ENCODE measurements around the gene ITSN1. TPM values are rescaled to one million over a fixed set of nuclear protein-coding genes. Genes with fewer than 3 reads are reported as not detected.

ITSN1 gene
- total and polyA plus RNA-seq, 2 experiments from 2014 or later: 77.9 to 95.7 TPM

DNA sequence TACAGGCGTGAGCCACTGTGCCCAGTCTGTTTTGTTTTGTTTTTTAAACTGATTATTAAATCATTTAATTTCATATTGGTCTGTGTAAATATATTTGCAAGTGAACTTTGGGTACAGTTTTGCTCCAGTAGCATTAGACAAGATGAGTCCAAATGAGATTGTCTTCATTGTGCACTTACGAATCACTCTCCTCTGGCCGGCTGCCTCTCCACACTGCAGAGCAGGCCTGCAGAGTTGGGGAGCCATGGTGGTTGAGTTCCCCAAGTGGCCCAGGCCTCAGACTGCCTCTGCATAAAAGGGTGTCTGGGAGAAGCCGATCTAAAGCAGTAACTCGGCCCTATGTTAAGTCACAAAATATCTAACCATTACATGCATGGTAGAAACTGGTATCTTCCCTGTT is 198.5 kb downstream of the ITSN1 start (continued):
- TF ChIP-seq, protein P1, sequence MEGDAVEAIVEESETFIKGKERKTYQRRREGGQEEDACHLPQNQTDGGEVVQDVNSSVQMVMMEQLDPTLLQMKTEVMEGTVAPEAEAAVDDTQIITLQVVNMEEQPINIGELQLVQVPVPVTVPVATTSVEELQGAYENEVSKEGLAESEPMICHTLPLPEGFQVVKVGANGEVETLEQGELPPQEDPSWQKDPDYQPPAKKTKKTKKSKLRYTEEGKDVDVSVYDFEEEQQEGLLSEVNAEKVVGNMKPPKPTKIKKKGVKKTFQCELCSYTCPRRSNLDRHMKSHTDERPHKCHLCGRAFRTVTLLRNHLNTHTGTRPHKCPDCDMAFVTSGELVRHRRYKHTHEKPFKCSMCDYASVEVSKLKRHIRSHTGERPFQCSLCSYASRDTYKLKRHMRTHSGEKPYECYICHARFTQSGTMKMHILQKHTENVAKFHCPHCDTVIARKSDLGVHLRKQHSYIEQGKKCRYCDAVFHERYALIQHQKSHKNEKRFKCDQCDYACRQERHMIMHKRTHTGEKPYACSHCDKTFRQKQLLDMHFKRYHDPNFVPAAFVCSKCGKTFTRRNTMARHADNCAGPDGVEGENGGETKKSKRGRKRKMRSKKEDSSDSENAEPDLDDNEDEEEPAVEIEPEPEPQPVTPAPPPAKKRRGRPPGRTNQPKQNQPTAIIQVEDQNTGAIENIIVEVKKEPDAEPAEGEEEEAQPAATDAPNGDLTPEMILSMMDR (conservative IDR thresholded peaks at IDR 0.05; ENCODE audit: low read depth in 2 of 2): no peak
- TF ChIP-seq, protein P2, sequence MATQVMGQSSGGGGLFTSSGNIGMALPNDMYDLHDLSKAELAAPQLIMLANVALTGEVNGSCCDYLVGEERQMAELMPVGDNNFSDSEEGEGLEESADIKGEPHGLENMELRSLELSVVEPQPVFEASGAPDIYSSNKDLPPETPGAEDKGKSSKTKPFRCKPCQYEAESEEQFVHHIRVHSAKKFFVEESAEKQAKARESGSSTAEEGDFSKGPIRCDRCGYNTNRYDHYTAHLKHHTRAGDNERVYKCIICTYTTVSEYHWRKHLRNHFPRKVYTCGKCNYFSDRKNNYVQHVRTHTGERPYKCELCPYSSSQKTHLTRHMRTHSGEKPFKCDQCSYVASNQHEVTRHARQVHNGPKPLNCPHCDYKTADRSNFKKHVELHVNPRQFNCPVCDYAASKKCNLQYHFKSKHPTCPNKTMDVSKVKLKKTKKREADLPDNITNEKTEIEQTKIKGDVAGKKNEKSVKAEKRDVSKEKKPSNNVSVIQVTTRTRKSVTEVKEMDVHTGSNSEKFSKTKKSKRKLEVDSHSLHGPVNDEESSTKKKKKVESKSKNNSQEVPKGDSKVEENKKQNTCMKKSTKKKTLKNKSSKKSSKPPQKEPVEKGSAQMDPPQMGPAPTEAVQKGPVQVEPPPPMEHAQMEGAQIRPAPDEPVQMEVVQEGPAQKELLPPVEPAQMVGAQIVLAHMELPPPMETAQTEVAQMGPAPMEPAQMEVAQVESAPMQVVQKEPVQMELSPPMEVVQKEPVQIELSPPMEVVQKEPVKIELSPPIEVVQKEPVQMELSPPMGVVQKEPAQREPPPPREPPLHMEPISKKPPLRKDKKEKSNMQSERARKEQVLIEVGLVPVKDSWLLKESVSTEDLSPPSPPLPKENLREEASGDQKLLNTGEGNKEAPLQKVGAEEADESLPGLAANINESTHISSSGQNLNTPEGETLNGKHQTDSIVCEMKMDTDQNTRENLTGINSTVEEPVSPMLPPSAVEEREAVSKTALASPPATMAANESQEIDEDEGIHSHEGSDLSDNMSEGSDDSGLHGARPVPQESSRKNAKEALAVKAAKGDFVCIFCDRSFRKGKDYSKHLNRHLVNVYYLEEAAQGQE (IDR thresholded peaks at IDR 0.05; ENCODE audit: unreplicated experiment): no peak
- TF ChIP-seq POLR2AphosphoS5 (IDR thresholded peaks at IDR 0.05; ENCODE audit: low read depth): no peak
- no peak for TF ChIP-seq EZH2 (IDR thresholded peaks at IDR 0.05; ENCODE audit: low read depth, unreplicated experiment)
- TF ChIP-seq ZNF331 (CRISPR knock-in tag; IDR thresholded peaks at IDR 0.05; ENCODE audit: low read depth): no peak
- no peak for TF ChIP-seq ZNF114 (CRISPR knock-in tag; IDR thresholded peaks at IDR 0.05)
- no peak for TF ChIP-seq JUNB (IDR thresholded peaks at IDR 0.05; ENCODE audit: unreplicated experiment)
- TF ChIP-seq CREB1 (CRISPR knock-in tag; IDR thresholded peaks at IDR 0.05; ENCODE audit: low read depth): no peak

DNA sequence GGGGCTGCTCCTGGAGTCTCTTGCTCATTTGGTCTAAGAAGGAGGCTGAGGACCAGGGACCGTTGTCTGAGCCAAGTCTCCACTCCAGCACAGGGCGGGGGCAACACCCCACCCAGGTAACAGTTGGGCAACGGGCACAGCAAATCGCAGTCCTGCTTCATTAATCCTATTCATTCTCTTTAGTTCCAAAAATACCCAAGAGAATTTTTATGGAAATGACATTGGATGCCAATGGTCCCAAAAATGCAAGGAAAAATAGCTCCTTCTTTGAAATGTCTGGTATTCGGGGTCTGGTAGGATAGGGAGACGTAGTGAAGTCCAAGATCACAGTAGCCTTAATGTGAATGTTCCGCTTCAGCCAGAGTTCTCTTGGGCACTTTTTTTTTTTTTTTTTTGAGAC is 199.3 kb downstream of the ITSN1 start:
- Mint-ChIP-seq H3K4me3 (no peak overlapping the region), H3K27me3 (ENCODE audit: insufficient read depth, low read depth, poor library complexity) (peaks cover 14% of the 10 kb centered on the region), H3K9me3 (peaks cover 4% of the 10 kb centered on the region; the same call in 1 of the 3 replicates), H3K4me1 (peaks cover 9% of the 10 kb centered on the region), H3K27ac (no peak overlapping the region), H3K36me3 (ENCODE audit: low read depth) (peaks cover 31% of the 10 kb centered on the region)
- Histone ChIP-seq H3K79me2 (replicated peaks; ENCODE audit: insufficient read depth) (no peaks in the 10 kb centered on the region), H3F3A (replicated peaks; ENCODE audit: low read depth) (no peaks in the 10 kb centered on the region), H3K4me2 (no peak overlapping the region), H3K9me2 (ENCODE audit: insufficient read depth) (no peaks in the 10 kb centered on the region), H2AFZ (no peak overlapping the region), H3K27ac (ENCODE audit: low read depth) (0 out of 2 replicates have a peak overlapping the region, but pooled peaks have one; percentile 33), H4K20me1 (replicated peaks; ENCODE audit: insufficient read depth) (0 out of 2 replicates have a peak, but pooled peaks cover 9% of the 10 kb centered on the region), H3K4me3 (no peak overlapping the region), H3K27me3 (ENCODE audit: insufficient read depth) (no peaks in the 10 kb centered on the region), H3K36me3 (ENCODE audit: insufficient read depth) (no peaks in the 10 kb centered on the region), H3K4me1 (ENCODE audit: insufficient read depth) (no peaks in the 10 kb centered on the region)
- DNase-seq (ENCODE audit: low spot score): no peak
- ATAC-seq: no peak
- TF ChIP-seq, protein P3, sequence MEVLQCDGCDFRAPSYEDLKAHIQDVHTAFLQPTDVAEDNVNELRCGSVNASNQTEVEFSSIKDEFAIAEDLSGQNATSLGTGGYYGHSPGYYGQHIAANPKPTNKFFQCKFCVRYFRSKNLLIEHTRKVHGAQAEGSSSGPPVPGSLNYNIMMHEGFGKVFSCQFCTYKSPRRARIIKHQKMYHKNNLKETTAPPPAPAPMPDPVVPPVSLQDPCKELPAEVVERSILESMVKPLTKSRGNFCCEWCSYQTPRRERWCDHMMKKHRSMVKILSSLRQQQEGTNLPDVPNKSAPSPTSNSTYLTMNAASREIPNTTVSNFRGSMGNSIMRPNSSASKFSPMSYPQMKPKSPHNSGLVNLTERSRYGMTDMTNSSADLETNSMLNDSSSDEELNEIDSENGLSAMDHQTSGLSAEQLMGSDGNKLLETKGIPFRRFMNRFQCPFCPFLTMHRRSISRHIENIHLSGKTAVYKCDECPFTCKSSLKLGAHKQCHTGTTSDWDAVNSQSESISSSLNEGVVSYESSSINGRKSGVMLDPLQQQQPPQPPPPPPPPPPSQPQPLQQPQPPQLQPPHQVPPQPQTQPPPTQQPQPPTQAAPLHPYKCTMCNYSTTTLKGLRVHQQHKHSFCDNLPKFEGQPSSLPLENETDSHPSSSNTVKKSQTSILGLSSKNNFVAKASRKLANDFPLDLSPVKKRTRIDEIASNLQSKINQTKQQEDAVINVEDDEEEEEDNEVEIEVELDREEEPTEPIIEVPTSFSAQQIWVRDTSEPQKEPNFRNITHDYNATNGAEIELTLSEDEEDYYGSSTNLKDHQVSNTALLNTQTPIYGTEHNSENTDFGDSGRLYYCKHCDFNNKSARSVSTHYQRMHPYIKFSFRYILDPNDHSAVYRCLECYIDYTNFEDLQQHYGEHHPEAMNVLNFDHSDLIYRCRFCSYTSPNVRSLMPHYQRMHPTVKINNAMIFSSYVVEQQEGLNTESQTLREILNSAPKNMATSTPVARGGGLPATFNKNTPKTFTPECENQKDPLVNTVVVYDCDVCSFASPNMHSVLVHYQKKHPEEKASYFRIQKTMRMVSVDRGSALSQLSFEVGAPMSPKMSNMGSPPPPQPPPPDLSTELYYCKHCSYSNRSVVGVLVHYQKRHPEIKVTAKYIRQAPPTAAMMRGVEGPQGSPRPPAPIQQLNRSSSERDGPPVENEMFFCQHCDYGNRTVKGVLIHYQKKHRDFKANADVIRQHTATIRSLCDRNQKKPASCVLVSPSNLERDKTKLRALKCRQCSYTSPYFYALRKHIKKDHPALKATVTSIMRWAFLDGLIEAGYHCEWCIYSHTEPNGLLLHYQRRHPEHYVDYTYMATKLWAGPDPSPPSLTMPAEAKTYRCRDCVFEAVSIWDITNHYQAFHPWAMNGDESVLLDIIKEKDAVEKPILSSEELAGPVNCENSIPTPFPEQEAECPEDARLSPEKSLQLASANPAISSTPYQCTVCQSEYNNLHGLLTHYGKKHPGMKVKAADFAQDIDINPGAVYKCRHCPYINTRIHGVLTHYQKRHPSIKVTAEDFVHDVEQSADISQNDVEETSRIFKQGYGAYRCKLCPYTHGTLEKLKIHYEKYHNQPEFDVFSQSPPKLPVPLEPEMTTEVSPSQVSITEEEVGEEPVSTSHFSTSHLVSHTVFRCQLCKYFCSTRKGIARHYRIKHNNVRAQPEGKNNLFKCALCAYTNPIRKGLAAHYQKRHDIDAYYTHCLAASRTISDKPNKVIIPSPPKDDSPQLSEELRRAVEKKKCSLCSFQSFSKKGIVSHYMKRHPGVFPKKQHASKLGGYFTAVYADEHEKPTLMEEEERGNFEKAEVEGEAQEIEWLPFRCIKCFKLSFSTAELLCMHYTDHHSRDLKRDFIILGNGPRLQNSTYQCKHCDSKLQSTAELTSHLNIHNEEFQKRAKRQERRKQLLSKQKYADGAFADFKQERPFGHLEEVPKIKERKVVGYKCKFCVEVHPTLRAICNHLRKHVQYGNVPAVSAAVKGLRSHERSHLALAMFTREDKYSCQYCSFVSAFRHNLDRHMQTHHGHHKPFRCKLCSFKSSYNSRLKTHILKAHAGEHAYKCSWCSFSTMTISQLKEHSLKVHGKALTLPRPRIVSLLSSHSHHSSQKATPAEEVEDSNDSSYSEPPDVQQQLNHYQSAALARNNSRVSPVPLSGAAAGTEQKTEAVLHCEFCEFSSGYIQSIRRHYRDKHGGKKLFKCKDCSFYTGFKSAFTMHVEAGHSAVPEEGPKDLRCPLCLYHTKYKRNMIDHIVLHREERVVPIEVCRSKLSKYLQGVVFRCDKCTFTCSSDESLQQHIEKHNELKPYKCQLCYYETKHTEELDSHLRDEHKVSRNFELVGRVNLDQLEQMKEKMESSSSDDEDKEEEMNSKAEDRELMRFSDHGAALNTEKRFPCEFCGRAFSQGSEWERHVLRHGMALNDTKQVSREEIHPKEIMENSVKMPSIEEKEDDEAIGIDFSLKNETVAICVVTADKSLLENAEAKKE (CRISPR knock-in tag; IDR thresholded peaks at IDR 0.05): no peak
- TF ChIP-seq STAT1 (IDR thresholded peaks at IDR 0.05; ENCODE audit: unreplicated experiment) (no peak), ZNF331 (CRISPR knock-in tag; IDR thresholded peaks at IDR 0.05; ENCODE audit: low read depth) (no peak), EZH2phosphoT487 (IDR thresholded peaks at IDR 0.05; ENCODE audit: unreplicated experiment) (no peak)
- TF ChIP-seq, protein P1 (conservative IDR thresholded peaks at IDR 0.05; ENCODE audit: low read depth in 2 of 2): no peak
